ENCODE results near the gene FZR1. TPM values are rescaled to one million over a fixed set of nuclear protein-coding genes. Genes with fewer than 3 reads are reported as not detected.
A peak's percentile ranks its signal among the peaks of the same experiment; 100 is the strongest.

FZR1 gene
- total and polyA plus RNA-seq, 2 experiments from 2014 or later: 16.1 to 39.2 TPM

DNA sequence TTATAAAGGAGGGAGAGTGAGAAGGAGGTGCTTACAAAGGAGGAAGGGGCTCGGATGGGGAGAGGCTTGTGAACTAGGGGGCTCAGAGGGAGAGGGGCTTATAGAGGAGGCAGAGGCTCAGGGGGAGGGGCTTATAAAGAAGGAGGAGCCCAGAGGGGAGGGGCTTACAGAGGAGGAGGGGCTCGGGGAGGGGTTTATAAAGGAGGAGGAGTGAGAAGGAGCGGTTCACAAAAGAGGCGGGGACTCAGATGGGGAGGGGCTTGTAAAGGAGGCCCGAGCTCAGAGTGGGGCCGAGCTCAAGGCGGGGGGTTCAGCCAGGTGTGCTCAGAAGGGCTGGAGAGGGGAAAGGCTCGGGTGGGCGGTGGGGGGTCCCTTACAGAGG is 26.3 kb upstream of the FZR1 start:
- H3K4me2 ChIP-seq: peak overlapping the region; percentile 77
- H2AFZ ChIP-seq: 0 out of 2 replicates have a peak overlapping the region, but pooled peaks have one; percentile 72
- 0 out of 2 replicates have a peak, but pooled peaks cover 4% of the 10 kb centered on the region for H3F3A ChIP-seq (replicated peaks; ENCODE audit: low read depth)
- H3K4me1 ChIP-seq (ENCODE audit: insufficient read depth): peaks cover 11% of the 10 kb centered on the region; the same call in 1 of the 2 replicates
- H3K9me2 ChIP-seq (ENCODE audit: insufficient read depth): peaks cover 7% of the 10 kb centered on the region; the same call in 1 of the 2 replicates
- H3K4me3 Mint-ChIP-seq: no peak overlapping the region
- H3K9me3 Mint-ChIP-seq: no peaks in the 10 kb centered on the region; the same call in 2 of the 3 replicates
- TF ChIP-seq STAT1 (IDR thresholded peaks at IDR 0.05; ENCODE audit: unreplicated experiment) (no peak), EZH2 (IDR thresholded peaks at IDR 0.05; ENCODE audit: low read depth, unreplicated experiment) (no peak), ZNF331 (CRISPR knock-in tag; IDR thresholded peaks at IDR 0.05; ENCODE audit: low read depth) (no peak), NANOG (IDR thresholded peaks at IDR 0.05; ENCODE audit: borderline replicate concordance) (no peak), JUNB (IDR thresholded peaks at IDR 0.05; ENCODE audit: unreplicated experiment) (no peak), POLR2AphosphoS5 (IDR thresholded peaks at IDR 0.05; ENCODE audit: low read depth) (peak; percentile 62)
- TF ChIP-seq, protein P1, sequence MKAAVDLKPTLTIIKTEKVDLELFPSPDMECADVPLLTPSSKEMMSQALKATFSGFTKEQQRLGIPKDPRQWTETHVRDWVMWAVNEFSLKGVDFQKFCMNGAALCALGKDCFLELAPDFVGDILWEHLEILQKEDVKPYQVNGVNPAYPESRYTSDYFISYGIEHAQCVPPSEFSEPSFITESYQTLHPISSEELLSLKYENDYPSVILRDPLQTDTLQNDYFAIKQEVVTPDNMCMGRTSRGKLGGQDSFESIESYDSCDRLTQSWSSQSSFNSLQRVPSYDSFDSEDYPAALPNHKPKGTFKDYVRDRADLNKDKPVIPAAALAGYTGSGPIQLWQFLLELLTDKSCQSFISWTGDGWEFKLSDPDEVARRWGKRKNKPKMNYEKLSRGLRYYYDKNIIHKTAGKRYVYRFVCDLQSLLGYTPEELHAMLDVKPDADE (IDR thresholded peaks at IDR 0.05): no peak
- TF ChIP-seq, protein P2, sequence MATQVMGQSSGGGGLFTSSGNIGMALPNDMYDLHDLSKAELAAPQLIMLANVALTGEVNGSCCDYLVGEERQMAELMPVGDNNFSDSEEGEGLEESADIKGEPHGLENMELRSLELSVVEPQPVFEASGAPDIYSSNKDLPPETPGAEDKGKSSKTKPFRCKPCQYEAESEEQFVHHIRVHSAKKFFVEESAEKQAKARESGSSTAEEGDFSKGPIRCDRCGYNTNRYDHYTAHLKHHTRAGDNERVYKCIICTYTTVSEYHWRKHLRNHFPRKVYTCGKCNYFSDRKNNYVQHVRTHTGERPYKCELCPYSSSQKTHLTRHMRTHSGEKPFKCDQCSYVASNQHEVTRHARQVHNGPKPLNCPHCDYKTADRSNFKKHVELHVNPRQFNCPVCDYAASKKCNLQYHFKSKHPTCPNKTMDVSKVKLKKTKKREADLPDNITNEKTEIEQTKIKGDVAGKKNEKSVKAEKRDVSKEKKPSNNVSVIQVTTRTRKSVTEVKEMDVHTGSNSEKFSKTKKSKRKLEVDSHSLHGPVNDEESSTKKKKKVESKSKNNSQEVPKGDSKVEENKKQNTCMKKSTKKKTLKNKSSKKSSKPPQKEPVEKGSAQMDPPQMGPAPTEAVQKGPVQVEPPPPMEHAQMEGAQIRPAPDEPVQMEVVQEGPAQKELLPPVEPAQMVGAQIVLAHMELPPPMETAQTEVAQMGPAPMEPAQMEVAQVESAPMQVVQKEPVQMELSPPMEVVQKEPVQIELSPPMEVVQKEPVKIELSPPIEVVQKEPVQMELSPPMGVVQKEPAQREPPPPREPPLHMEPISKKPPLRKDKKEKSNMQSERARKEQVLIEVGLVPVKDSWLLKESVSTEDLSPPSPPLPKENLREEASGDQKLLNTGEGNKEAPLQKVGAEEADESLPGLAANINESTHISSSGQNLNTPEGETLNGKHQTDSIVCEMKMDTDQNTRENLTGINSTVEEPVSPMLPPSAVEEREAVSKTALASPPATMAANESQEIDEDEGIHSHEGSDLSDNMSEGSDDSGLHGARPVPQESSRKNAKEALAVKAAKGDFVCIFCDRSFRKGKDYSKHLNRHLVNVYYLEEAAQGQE (IDR thresholded peaks at IDR 0.05; ENCODE audit: unreplicated experiment): no peak
- peak overlapping the region; percentile 52 for H3K4me3 ChIP-seq
- H3K36me3 Mint-ChIP-seq (ENCODE audit: low read depth): no peaks in the 10 kb centered on the region
- H3K4me1 Mint-ChIP-seq: peaks cover 9% of the 10 kb centered on the region; the same call in 2 of the 3 replicates
- DNase-seq (ENCODE audit: low spot score): peak; percentile 89
- H3K27me3 Mint-ChIP-seq (ENCODE audit: insufficient read depth, low read depth, poor library complexity): peaks cover 23% of the 10 kb centered on the region
- H3K27ac Mint-ChIP-seq: no peak overlapping the region
- no peaks in the 10 kb centered on the region for H3K79me2 ChIP-seq (replicated peaks; ENCODE audit: insufficient read depth)
- H3K36me3 ChIP-seq (ENCODE audit: insufficient read depth): no peaks in the 10 kb centered on the region
- H3K27ac ChIP-seq (ENCODE audit: low read depth): no peak overlapping the region
- no peaks in the 10 kb centered on the region for H3K27me3 ChIP-seq (ENCODE audit: insufficient read depth)
- peak; percentile 63 for ATAC-seq
- 0 out of 2 replicates have a peak, but pooled peaks cover 3% of the 10 kb centered on the region for H4K20me1 ChIP-seq (replicated peaks; ENCODE audit: insufficient read depth)

DNA sequence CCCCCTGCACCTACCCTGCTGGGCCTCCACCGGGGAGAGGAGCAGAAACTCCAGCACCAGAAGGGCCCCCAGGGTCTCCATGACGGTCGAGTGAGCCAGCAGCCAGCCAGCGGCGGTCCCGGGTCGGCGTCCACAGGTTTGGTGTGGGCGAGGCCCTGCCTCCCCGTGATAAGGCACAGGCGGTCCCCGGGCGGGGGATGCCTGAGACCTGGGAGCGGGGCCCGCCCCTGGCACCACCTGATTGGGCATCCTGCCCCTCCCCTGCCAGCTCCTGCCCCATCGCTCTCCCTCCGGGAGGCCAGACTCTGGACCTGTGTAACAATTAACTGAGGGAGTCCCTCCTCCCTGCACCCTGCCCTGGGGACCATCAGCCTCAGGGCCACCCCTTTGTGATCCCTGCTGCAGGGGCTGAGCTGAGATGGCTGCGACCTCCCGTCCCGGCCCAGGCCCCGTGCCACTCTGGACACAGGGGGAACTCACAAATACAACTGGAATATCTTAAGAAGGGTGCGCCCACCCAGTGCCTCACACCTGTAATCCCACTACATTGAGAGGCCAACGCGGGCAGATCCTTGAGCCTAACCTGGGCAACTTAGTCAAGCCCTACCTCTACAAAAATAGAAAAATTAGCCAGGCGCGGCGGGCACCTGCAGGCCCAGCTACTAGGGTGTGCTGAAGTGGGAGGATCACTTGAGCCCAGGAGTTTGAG is 25.6 kb upstream of the FZR1 start, which contains the start of gene SMIM24:
SMIM24 (minus strand) TSS at position 143 of the 709 bp plus-strand sequence; CDS start at position 81, 62 bp downstream.
- peaks cover 9% of the 10 kb centered on the region; the same call in 2 of the 3 replicates for H3K4me1 Mint-ChIP-seq
- H3K79me2 ChIP-seq (replicated peaks; ENCODE audit: insufficient read depth): no peaks in the 10 kb centered on the region
- H3K27ac ChIP-seq (ENCODE audit: low read depth): no peak within 1 kb of the TSS
- ATAC-seq: peak; percentile 37
- H2AFZ ChIP-seq: 0 out of 2 replicates have a peak within 1 kb of the TSS, but pooled peaks have one; percentile 72
- peak within 1 kb of the TSS; percentile 77 for H3K4me2 ChIP-seq
- peaks cover 7% of the 10 kb centered on the region; the same call in 1 of the 2 replicates for H3K9me2 ChIP-seq (ENCODE audit: insufficient read depth)
- H3K36me3 ChIP-seq (ENCODE audit: insufficient read depth): no peaks in the 10 kb centered on the region
- H3K9me3 Mint-ChIP-seq: no peaks in the 10 kb centered on the region; the same call in 2 of the 3 replicates
- H3K4me1 ChIP-seq (ENCODE audit: insufficient read depth): peaks cover 11% of the 10 kb centered on the region; the same call in 1 of the 2 replicates
- no peak within 1 kb of the TSS for H3K27ac Mint-ChIP-seq
- peaks cover 25% of the 10 kb centered on the region for H3K27me3 Mint-ChIP-seq (ENCODE audit: insufficient read depth, low read depth, poor library complexity)
- DNase-seq (ENCODE audit: low spot score): no peak
- H3K27me3 ChIP-seq (ENCODE audit: insufficient read depth): no peaks in the 10 kb centered on the region
- TF ChIP-seq POLR2AphosphoS5 (IDR thresholded peaks at IDR 0.05; ENCODE audit: low read depth) (0 out of 2 replicates have a peak, but pooled peaks have one; percentile 24), ZNF114 (CRISPR knock-in tag; IDR thresholded peaks at IDR 0.05) (no peak)
- H3K4me3 Mint-ChIP-seq: no peak within 1 kb of the TSS
- peak within 1 kb of the TSS; percentile 52 for H3K4me3 ChIP-seq
- H3K36me3 Mint-ChIP-seq (ENCODE audit: low read depth): no peaks in the 10 kb centered on the region
- 0 out of 2 replicates have a peak, but pooled peaks cover 3% of the 10 kb centered on the region for H4K20me1 ChIP-seq (replicated peaks; ENCODE audit: insufficient read depth)
- H3F3A ChIP-seq (replicated peaks; ENCODE audit: low read depth): 0 out of 2 replicates have a peak, but pooled peaks cover 4% of the 10 kb centered on the region
